ENCODE measurements around the gene GPN3.
"Not testable (repeated sequence)": the region's sequence is repeated elsewhere in the genome, so short reads cannot be mapped to it uniquely, and the experiment has no call there.

Gene GPN3

GRCh38 chr12:110468214-110469048, at the start of gene GPN3, which contains the start of gene FAM216A:
TSS of gene GPN3 (minus strand) at chr12:110468257. CDS start at chr12:110468203, 54 bp downstream.
TSS of gene FAM216A (plus strand) at chr12:110468845. CDS start at chr12:110468876, 31 bp downstream.
- DNase-seq (ENCODE audit: low read depth): peak; percentile 97

DNA sequence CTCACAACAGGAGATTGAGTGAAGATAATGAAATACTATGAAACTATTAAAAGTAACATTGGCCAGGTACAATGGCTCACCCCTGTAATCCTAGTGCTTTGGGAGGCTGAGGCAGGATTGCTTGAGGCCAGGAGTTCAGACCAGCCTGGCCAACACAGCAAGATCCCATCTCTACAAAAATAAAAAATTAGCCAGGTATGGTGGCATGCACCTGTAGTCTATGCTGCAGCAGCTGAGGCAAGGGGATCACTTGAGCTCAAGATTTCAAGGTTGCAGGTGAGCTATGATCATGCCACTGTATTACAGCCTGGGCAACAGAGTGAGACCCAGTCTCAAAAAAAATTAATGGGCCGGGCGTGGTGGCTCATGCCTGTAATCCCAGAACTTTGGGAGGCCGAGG, 48.9 kb upstream of the GPN3 start:
- no peak for DNase-seq (ENCODE audit: low read depth)

DNA sequence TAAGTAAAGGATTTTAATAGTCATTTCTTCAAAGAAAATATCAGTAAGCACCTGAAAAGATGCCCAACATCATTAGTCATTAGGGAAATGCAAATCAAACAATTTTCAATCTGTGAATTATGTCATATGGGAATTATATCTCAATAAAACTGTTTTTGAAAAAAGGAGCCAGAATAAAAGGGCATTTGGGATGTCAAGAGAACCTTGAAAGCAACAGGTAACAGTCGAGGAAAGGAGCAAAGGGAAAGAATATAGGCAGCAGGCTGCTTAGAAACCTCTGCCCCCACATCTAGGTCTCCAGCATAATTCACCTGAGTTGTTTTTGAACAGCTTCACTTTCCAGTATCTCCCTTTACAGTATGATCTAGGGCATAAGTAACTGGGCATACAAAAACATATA, 46.3 kb upstream of the GPN3 start:
- DNase-seq (ENCODE audit: low read depth): no peak

- no peak for DNase-seq (ENCODE audit: low read depth)
Observed at GRCh38 chr12:110513842-110514241, 45.8 kb upstream of the GPN3 start.

GRCh38 chr12:110508071-110508586, 40.1 kb upstream of the GPN3 start:
- DNase-seq (ENCODE audit: low read depth): no peak

GRCh38 chr12:110505332-110505731, 37.3 kb upstream of the GPN3 start:
- DNase-seq (ENCODE audit: low read depth): no peak

DNA sequence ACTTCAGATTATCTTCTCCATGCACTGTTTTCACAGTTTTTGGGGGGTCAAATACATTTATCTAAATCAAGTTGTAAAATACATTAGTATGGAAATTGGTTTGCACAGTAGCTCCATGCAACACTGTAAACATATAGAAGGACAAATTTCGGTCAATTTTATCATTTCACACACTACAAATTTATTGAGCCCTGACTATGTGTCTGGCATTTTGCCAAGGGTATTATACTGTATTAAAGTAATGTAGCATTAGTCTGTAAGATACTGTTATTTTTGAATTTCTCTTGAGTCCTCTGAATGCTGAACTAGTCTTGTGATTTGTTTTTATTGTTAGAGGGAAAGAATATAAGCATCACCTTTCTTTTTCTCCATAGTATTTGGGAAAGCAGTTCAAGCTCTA, 35.4 kb upstream of the GPN3 start:
- no peak for DNase-seq (ENCODE audit: low read depth)

DNA sequence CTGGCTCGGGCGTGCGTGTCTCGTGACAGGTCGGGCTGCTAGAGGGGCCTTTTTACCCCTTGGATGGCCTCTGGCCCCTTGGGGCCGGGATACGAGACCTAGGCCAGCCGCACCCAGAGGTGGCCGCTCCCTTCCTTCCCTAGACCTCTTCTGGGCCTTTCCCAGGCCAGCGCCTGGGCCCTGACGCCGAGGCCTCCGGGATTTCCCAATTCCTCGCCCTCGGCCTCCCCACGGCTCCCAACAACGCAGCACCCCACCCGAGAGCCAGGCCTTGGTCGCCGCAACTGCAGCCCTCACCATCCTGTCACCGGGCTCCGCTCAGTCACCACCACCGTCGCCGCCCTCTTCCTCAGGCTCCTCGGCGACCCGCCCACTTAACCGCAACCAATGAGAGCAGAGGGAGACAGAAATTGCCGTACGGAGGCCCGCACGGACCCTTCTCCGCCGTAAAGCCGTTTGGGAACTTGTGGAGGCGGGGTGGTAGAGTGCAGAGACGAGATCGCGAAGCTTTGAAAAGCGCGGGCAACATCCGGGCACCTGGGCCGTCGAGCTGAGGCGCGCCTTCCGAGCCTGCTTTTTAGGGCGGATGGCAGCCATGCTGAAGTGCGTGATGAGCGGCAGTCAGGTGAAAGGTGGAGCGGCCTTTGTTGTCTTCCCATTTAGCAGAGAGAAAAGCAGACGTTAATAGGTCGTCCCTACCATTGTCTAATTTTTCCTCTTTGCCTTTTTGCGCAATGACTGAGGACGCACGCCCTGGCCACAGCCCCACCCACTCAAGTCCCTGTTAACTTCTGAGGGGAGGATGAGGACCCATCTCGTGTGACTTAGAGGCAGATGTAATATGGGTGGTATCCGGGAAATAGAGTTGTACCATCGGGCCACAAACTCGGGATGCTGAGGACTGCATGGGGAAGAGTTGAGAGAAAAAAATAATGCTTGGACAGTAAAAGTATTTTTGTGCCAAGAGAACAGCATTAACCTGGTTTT, 34.0 kb upstream of the GPN3 start, which contains the start of the genes RAD9B and VPS29:
RAD9B (plus strand) TSS at position 580 of the 987 bp plus-strand sequence; CDS start at position 587, 7 bp downstream.
VPS29 (minus strand) TSS at position 360 of the 987 bp plus-strand sequence; CDS start at position 300, 60 bp downstream.
- DNase-seq (ENCODE audit: low read depth): peak; percentile 94

DNA sequence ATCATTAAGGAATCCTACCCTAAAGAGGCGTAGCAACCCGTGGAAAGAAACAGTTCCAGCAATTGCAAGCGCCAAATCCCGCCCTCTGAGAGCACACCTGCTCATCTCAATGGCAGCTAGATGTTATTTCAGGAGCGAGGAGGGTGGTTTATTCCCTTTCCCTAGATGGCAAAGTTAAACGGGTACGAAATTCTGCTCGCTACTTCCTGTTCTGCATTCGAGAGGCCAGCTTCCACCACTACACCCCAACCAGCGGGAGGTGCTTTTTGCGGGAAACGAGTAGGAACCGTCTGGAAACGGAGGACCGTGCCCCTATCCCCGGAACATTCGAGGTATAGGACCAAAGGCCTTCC, 33.3 kb upstream of the GPN3 start:
- peak; percentile 8 for DNase-seq (ENCODE audit: low read depth)

DNA sequence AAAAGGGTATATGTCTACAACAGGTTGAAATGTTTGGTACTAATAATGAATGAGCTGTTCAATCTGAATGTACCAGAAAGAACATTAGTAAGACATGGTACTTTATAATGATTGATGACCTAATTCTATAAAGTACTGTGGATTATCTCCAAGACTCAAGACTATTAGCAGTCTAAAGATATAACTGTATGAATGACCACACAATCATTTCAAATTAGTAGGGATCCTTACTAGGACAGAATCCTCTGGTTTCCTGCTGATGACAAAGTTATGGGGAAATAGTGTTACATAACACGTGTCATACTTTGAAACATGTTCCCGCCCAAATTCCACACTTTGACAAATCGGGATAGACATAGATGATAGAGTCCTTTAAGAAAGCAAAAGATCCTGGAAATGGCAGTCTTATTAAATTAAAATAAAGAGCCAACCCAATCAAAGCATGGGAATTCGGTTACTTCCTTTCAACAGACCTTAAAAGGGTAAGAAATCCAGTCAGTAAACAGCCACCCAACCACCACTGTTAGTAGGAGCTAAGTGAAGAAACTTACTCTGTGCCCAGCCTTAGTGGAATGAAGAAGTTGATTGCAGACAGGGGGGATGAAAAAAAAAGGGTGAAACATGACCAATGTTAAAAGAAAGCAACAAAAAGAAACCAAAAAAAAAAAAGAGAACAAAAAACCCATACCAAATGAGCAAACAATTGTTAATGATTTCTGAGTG, 31.1 kb upstream of the GPN3 start:
- no peak for DNase-seq (ENCODE audit: low read depth)

GRCh38 chr12:110475426-110475825, 7.4 kb upstream of the GPN3 start:
- DNase-seq (ENCODE audit: low read depth): no peak

- no peak for DNase-seq (ENCODE audit: low read depth)
Observed at GRCh38 chr12:110467847-110468213, 227 bp downstream of the GPN3 start.

- DNase-seq (ENCODE audit: low read depth): no peak
Observed at GRCh38 chr12:110466791-110467190, 1.3 kb downstream of the GPN3 start.

DNA sequence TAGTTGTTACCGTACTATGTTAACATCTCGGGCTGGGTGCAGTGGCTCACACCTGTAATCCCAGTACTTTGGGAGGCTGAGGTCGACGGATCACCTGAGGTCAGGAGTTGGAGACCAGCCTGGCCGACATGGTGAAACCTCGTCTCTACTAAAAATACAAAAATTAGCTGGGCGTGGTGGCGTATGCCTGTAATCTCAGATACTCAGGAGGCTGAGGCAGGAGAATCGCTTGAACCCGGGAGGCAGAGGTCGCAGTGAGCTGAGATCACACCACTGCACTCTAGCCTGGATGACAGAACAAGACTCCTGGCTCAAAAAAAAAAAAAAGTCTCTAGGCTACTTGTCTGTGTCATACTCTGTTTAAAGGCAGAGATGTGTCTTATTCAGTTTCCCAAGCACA, 2.3 kb downstream of the GPN3 start:
- DNase-seq (ENCODE audit: low read depth): not testable (repeated sequence)

GRCh38 chr12:110465024-110465423, 3.0 kb downstream of the GPN3 start:
- DNase-seq (ENCODE audit: low read depth): no peak

DNA sequence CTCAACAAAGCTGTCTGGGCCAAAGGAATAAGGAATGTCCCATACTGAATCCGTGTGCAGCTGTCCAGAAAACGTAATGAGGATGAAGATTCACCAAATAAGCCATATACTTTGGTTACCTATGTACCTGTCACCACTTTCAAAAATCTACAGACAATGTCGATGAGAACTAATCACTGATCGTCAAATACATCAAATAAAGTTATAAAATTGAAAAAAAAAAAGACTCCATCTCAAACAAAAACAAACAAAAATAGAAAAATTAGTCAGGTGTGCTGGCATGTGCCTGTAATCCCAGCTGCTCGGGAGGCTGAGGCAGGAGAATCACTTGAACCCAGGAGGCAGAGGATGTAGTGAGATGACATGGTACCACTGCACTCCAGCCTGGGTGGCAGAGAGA, 6.9 kb downstream of the GPN3 start:
- not testable (repeated sequence) for DNase-seq (ENCODE audit: low read depth)

DNA sequence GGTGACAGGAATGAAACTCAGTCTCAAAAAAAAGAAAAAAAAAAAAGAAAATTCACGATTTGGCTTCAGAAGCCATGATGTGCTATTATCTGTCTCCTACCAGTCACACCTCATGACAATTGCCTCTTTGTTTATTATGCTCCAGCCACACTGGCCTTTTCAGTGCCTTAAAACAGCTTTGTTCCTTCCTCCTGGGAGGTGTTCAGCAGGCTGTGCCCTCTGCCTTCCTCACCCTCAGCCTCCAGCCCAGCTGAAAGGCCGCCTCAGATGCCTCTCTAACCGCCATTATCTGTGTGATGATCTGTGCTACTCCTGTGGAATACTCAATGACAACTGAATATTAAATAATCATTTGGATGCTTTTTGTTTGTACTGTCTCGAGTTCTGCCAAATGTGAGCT, 9.3 kb downstream of the GPN3 start:
- no peak for DNase-seq (ENCODE audit: low read depth)

- no peak for DNase-seq (ENCODE audit: low read depth)
Observed at GRCh38 chr12:110453569-110454296, 14.3 kb downstream of the GPN3 start.

DNA sequence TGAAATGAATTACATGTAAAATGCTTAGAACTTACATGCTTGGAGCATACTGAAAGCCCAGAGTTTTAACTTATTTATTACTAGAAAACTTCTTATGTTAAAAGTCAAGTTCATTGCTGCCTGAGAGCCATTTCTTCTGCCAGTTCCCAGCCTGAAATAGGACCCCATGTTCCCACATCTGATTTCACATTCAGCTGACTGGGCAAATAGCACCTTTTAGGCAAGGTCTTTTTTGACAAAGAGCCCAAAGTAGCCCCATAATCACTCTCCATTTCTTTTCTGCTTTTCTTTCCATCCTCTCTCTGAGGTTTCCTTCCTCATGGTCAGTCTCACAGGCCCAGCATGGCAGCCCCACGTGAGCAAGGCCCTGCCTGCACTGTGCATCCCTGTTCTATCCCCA, 16.8 kb downstream of the GPN3 start:
- DNase-seq (ENCODE audit: low read depth): no peak

DNA sequence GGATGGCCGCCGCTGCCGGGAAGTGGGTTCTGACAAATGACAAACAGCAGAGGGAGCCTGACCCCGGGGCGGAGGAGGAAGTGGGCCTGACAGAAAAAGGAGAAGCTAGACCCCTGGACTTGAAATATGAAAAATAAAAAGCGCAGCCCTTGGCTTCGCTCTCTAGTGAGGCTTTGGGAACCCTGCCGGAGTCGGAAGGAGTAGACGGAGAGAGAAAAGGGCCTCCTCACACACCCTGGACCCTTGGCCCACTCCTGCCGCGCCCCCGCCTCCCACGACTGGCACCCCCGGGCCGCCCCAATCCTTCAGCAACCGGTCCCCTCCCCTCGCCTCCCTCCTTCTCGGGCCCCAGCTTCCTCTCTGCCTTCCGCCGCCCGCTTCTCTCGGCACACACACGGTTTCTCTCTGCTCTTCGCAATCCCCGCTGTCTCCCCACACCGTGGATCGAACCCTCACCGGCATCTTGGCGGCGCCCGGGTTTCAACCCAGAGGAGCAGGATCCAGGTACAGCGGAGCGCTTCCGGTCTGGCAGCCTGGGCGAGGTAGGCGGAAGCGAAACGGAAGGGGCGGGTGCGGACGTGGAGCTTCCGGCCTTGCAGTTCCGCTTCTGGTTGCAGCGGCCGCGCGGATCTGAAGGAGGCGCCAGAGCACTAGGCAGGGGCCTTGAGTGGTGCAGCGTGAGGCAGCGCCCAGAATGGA, 18.1 kb downstream of the GPN3 start, which contains the start of gene ARPC3:
ARPC3 (minus strand) TSS at position 539 of the 699 bp plus-strand sequence; CDS start at position 462, 77 bp downstream.
- peak; percentile 92 for DNase-seq (ENCODE audit: low read depth)
